H1 (cell line): ENCODE results near the gene MRTFA. TPM values are rescaled to one million over a fixed set of nuclear protein-coding genes. Genes with fewer than 3 reads are reported as not detected.

Experiments
- CTCF ChIA-PET: fragments of 300-600 bp; sonication (Branson Sonifier 250); formaldehyde crosslinking; loops from one replicate; lab custom pipeline; 2021; ENCODE audit not compliant: partially characterized antibody; lab: Charles Lee
- POLR2A ChIA-PET: fragments of 300-600 bp; sonication (Branson Sonifier 250); formaldehyde crosslinking; loops from one replicate; lab custom pipeline; 2021; ENCODE audit warnings: inconsistent platforms; ENCODE audit not compliant: partially characterized antibody; lab: Charles Lee
- DNase-seq, 2 experiments: peaks; one replicate each; pipeline versions ENCODE4 v3.0.0 to v3.0.0-alpha.2; 2010 to 2022; ENCODE audit warnings: low spot score in 2 of 2, low read depth in 1 of 2, mixed read lengths in 1 of 2
- FAIRE-seq: peaks from 2 replicates; lab custom pipeline; 2011; peaks lifted over from hg19 to GRCh38; lab: Jason Lieb, UNC
- H2AFZ ChIP-seq: 2 replicates; pipeline ENCODE4 v1.8.1; 2012; ENCODE audit warnings: low read length, inconsistent platforms
- H2AK5ac ChIP-seq: 2 replicates; pipeline ENCODE4 v1.6.1; 2013; ENCODE audit warnings: low read depth, low read length
- H2BK120ac ChIP-seq: replicated peaks from 2 replicates; pipeline ENCODE3; 2013; ENCODE audit warnings: low read depth, low read length, inconsistent platforms
- H2BK12ac ChIP-seq: 2 replicates; pipeline ENCODE4 v1.6.1; 2013; ENCODE audit warnings: low read depth, low read length
- H2BK15ac ChIP-seq: 2 replicates; pipeline ENCODE4 v1.6.1; 2013; ENCODE audit warnings: low read length
- H2BK20ac ChIP-seq: 2 replicates; pipeline ENCODE4 v1.6.1; 2013; ENCODE audit warnings: low read length
- H2BK5ac ChIP-seq: 2 replicates; pipeline ENCODE4 v1.6.1; 2013; ENCODE audit warnings: low read depth, low read length
- H3K14ac ChIP-seq: 2 replicates; pipeline ENCODE4 v1.6.1; 2013; ENCODE audit warnings: inconsistent platforms; ENCODE audit not compliant: insufficient read length
- H3K18ac ChIP-seq: 2 replicates; pipeline ENCODE4 v1.6.1; 2013; ENCODE audit warnings: low read length; ENCODE audit errors: extremely low read depth
- H3K23ac ChIP-seq: 2 replicates; pipeline ENCODE4 v1.6.1; 2013; ENCODE audit warnings: inconsistent platforms; ENCODE audit not compliant: insufficient read length
- H3K23me2 ChIP-seq: 2 replicates; pipeline ENCODE4 v1.6.1; 2013; ENCODE audit warnings: low read depth, low read length
- H3K27ac ChIP-seq: 2 replicates; pipeline ENCODE4 v1.6.1; 2011; ENCODE audit warnings: low read depth, low read length, inconsistent platforms
- H3K27me3 ChIP-seq, 4 experiments: replicated peaks in 1 of 4; 1 replicate in 1 of 4; 2 replicates in 3 of 4; pipeline versions ENCODE4 v1.6.1 to v1.8.1; 2011 to 2013; ENCODE audit warnings: low read length in 3 of 4, mild to moderate bottlenecking in 3 of 4, inconsistent platforms in 2 of 4, mixed read lengths in 2 of 4, moderate library complexity in 1 of 4; ENCODE audit not compliant: control insufficient read depth in 3 of 4, insufficient read depth in 3 of 4; ENCODE audit errors: extremely low read depth in 1 of 4
- H3K36me3 ChIP-seq, 4 experiments: 2 replicates each; pipeline versions ENCODE4 v1.6.1 to v1.8.1; 2011 to 2013; ENCODE audit warnings: mild to moderate bottlenecking in 4 of 4, low read length in 3 of 4, moderate library complexity in 2 of 4, control low read depth in 1 of 4, inconsistent platforms in 1 of 4; ENCODE audit not compliant: insufficient read depth in 4 of 4, control insufficient read depth in 2 of 4
- H3K4ac ChIP-seq: replicated peaks from 2 replicates; pipeline ENCODE3; 2013; ENCODE audit warnings: low read length, low read depth, mixed read lengths, inconsistent platforms; ENCODE audit not compliant: insufficient read length
- H3K4me1 ChIP-seq, 4 experiments: replicated peaks in 1 of 4; 1 replicate in 1 of 4; 2 replicates in 3 of 4; pipeline versions ENCODE4 v1.6.1 to v1.8.1; 2011 to 2013; ENCODE audit warnings: low read length in 3 of 4, inconsistent platforms in 2 of 4, mixed read lengths in 1 of 4; ENCODE audit not compliant: insufficient read depth in 4 of 4, control insufficient read depth in 3 of 4
- H3K4me2 ChIP-seq, 2 experiments: 2 replicates each; pipeline versions ENCODE4 v1.6.1 to v1.8.1; 2011 to 2013; ENCODE audit warnings: low read depth in 2 of 2, low read length in 2 of 2, control low read depth in 1 of 2, inconsistent platforms in 1 of 2, mild to moderate bottlenecking in 1 of 2; ENCODE audit not compliant: insufficient read depth in 1 of 2
- H3K4me3 ChIP-seq, 4 experiments: fragments of 200-600, 300-600 bp in 1 of 4; sonication (generic), shearing (Covaris generic), sonication (Bioruptor Twin) in 1 of 4; 2 replicates each; pipeline versions ENCODE4 v1.5.1 to v1.8.1; 2011 to 2016; ENCODE audit warnings: low read length in 4 of 4, low read depth in 3 of 4, control low read depth in 2 of 4, inconsistent platforms in 2 of 4, mild to moderate bottlenecking in 2 of 4, mixed read lengths in 1 of 4, moderate library complexity in 1 of 4; ENCODE audit not compliant: insufficient read depth in 2 of 4; ENCODE audit errors: extremely low read depth in 1 of 4
- H3K56ac ChIP-seq: replicated peaks from 2 replicates; pipeline ENCODE3; 2013; ENCODE audit warnings: low read depth, mild to moderate bottlenecking, mixed read lengths, low read length, inconsistent platforms; ENCODE audit not compliant: insufficient read length
- H3K79me1 ChIP-seq: 2 replicates; pipeline ENCODE4 v1.6.1; 2013; ENCODE audit warnings: low read depth, low read length, control low read depth
- H3K79me2 ChIP-seq, 2 experiments: 2 replicates each; pipeline versions ENCODE4 v1.6.1 to v1.8.1; 2012 to 2013; ENCODE audit warnings: low read length in 2 of 2, mild to moderate bottlenecking in 2 of 2, inconsistent platforms in 1 of 2; ENCODE audit not compliant: insufficient read depth in 2 of 2, control insufficient read depth in 1 of 2
- H3K9ac ChIP-seq, 4 experiments: replicated peaks in 1 of 4; 1 replicate in 1 of 4; 2 replicates in 3 of 4; pipeline versions ENCODE4 v1.6.1 to v1.8.1; 2011 to 2013; ENCODE audit warnings: low read depth in 3 of 4, low read length in 3 of 4, control low read depth in 2 of 4, mild to moderate bottlenecking in 2 of 4, moderate library complexity in 2 of 4, inconsistent platforms in 1 of 4; ENCODE audit errors: extremely low read depth in 1 of 4
- H3K9me3 ChIP-seq, 2 experiments: 2 replicates each; pipeline versions ENCODE4 v1.6.1 to v1.8.1; 2012 to 2013; ENCODE audit warnings: mild to moderate bottlenecking in 2 of 2, moderate library complexity in 2 of 2, control low read depth in 1 of 2, inconsistent platforms in 1 of 2, low read depth in 1 of 2, low read length in 1 of 2, mixed read lengths in 1 of 2; ENCODE audit not compliant: insufficient read depth in 2 of 2
- H4K20me1 ChIP-seq, 2 experiments: replicated peaks in 1 of 2; 2 replicates each; pipeline versions ENCODE3 to v1.8.1; 2011 to 2013; ENCODE audit warnings: inconsistent platforms in 2 of 2, low read length in 2 of 2, mild to moderate bottlenecking in 1 of 2; ENCODE audit not compliant: insufficient read depth in 2 of 2, control insufficient read depth in 1 of 2
- H4K5ac ChIP-seq: 2 replicates; pipeline ENCODE4 v1.6.1; 2013; ENCODE audit warnings: low read length, low read depth, mixed read lengths, inconsistent platforms; ENCODE audit not compliant: insufficient read length
- H4K8ac ChIP-seq: 2 replicates; pipeline ENCODE4 v1.8.0; 2013; ENCODE audit warnings: mild to moderate bottlenecking, moderate library complexity, low read length, inconsistent platforms; ENCODE audit not compliant: insufficient read depth; ENCODE audit errors: extremely low read depth
- H4K91ac ChIP-seq: replicated peaks from 2 replicates; pipeline ENCODE3; 2013; ENCODE audit warnings: low read length, mixed read lengths, inconsistent platforms; ENCODE audit not compliant: insufficient read length
- BACH1 ChIP-seq: IDR thresholded peaks from 2 replicates; pipeline ENCODE4 v1.6.1; 2012; ENCODE audit warnings: low read length, improper control_type of control experiment
- BCL11A ChIP-seq, 2 experiments: IDR thresholded peaks; one replicate each; pipeline ENCODE4 v1.6.1; 2011; ENCODE audit warnings: low read depth in 2 of 2, low read length in 2 of 2, mild to moderate bottlenecking in 2 of 2
- GABPA ChIP-seq: IDR thresholded peaks from 2 replicates; pipeline ENCODE4 v1.6.1; 2011; ENCODE audit warnings: mild to moderate bottlenecking, low read length, moderate library complexity, borderline replicate concordance; ENCODE audit not compliant: insufficient read depth
- NRF1 ChIP-seq: IDR thresholded peaks from 2 replicates; pipeline ENCODE4 v1.6.1; 2011; ENCODE audit warnings: mild to moderate bottlenecking, low read depth, low read length, improper control_type of control experiment
- POLR2AphosphoS5 ChIP-seq: IDR thresholded peaks from 2 replicates; pipeline ENCODE4 v1.6.1; 2011; ENCODE audit warnings: low read depth, low read length
- RBBP5 ChIP-seq: IDR thresholded peaks from 2 replicates; pipeline ENCODE4 v1.7.1; 2012; ENCODE audit warnings: low read depth, mild to moderate bottlenecking, inconsistent platforms, low read length, moderate library complexity, borderline replicate concordance
- RFX5 ChIP-seq: IDR thresholded peaks from 2 replicates; pipeline ENCODE4 v1.6.1; 2011; ENCODE audit warnings: low read depth, low read length, improper control_type of control experiment, borderline replicate concordance
- WGBS, 2 experiments: shearing (Covaris generic) in 1 of 2; methylation state at CpG; one replicate each; pipeline versions ENCODE4 v1.1.6 to v1.1.7; 2013 to 2015; ENCODE audit warnings: low lambda C conversion rate in 2 of 2, mixed read lengths in 2 of 2, inconsistent platforms in 1 of 2, low coverage in 1 of 2, missing lambda C conversion rate in 1 of 2; ENCODE audit not compliant: insufficient replicate concordance in 2 of 2, insufficient coverage in 1 of 2, insufficient read length in 1 of 2; ENCODE audit errors: extremely low coverage in 1 of 2, missing lambda C conversion rate in 1 of 2; 5-methylcytosine and 5-hydroxymethylcytosine counted together
- polyA plus RNA-seq, 7 experiments: library from polyadenylated mRNA; depleted of rRNA in 3 of 7; stranded (reverse) in 5 of 7; unstranded in 2 of 7; fragments of >200 nt in 5 of 7; fragments of 200-250 nt in 2 of 7; gene quantifications; 1 replicate in 5 of 7; 2 replicates in 1 of 7; 4 replicates in 1 of 7; pipeline versions ENCODE4 v1.2.1 to v1.2.3, GENCODE V29; 2011 to 2013; ENCODE audit warnings: missing spikeins in 2 of 7, mixed read lengths in 2 of 7
- total RNA-seq: library from RNA; stranded (reverse); fragmentation: NEBNext Ultra II Directional; extraction: Animal tissue kit (Norgen Biotek cat#: 25700); gene quantifications from 2 replicates; pipeline ENCODE4 v1.2.1, GENCODE V29; 2021
- TF ChIP-seq, protein P1 (sequence below): IDR thresholded peaks from 2 replicates; pipeline ENCODE4 v1.6.1; 2012; ENCODE audit warnings: low read length, inconsistent platforms

The MRTFA gene
- total and polyA plus RNA-seq, 2 of the 8 experiments (the other 6 are each of a cell fraction or from before 2014, with no cell fraction given): 5.4 to 37.9 TPM

DNA sequence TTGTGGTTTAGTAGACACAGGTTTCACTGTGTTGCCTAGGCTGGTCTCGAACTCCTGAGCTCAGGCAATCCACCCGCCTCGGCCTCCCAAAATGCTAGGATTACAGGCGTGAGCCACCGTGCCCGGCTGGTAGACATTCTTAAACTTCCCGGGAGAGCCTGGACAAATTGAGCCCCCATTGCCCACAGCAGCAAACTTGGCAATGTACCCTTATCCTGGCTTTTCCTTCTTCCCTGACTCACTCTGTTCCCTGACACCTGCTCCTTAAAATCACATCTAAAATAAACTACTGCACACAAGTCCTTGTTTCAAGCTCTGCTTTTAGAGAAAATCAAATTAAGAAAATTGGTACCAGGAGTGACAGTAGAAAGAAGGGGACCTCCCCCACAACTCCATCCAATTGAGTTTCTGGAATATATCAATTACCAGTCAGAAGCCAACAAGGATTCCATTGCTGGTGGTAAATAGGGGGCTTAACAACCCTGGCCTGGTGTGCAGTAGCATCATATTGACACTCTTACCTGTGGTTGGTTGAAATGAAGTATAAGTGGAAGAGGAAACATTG lies 35.4 kb upstream of the MRTFA start:
- no peak overlapping the region for H3K18ac ChIP-seq

More for the DNA sequence above, 35.4 kb upstream of the MRTFA start:
- 0 out of 4 replicates have a peak, but pooled peaks cover 0 to 2% of the 10 kb centered on the region in 2 experiments for H3K9me3 ChIP-seq
- H4K91ac ChIP-seq: no peak overlapping the region
- H2AFZ ChIP-seq: no peak overlapping the region
- no peak overlapping the region for H3K4ac ChIP-seq
- CTCF ChIA-PET: interaction anchor here (0.9 to 2.0 kb wide), 6 partner anchors 9 to 88 kb away, joined by 3 to 11 read pairs (median 5); no protein-coding TSS in a partner anchor
- H4K5ac ChIP-seq: no peak overlapping the region
- H3K27ac ChIP-seq: no peak overlapping the region
- H3K4me1 ChIP-seq: no peaks in the 10 kb centered on the region
- H3K4me2 ChIP-seq: no peak overlapping the region
- H2BK12ac ChIP-seq: no peak overlapping the region
- H3K79me1 ChIP-seq: no peaks in the 10 kb centered on the region
- no peak overlapping the region for H4K8ac ChIP-seq
- no peak overlapping the region for H3K4me3 ChIP-seq
- 93% methylated on average over 7 of the region's 7 CpGs; no CpG with 5 or more reads in 1 of the 2 experiments for WGBS, 2 experiments
- no peak overlapping the region for H2AK5ac ChIP-seq
- H3K14ac ChIP-seq: no peak overlapping the region
- no peak overlapping the region for H2BK20ac ChIP-seq
- no peaks in the 10 kb centered on the region for H3K79me2 ChIP-seq
- H3K23ac ChIP-seq: no peak overlapping the region
- H2BK120ac ChIP-seq: no peak overlapping the region
- no peak overlapping the region for H2BK5ac ChIP-seq
- H3K36me3 ChIP-seq: no peaks in the 10 kb centered on the region
- H4K20me1 ChIP-seq: no peaks in the 10 kb centered on the region
- no peak overlapping the region for H2BK15ac ChIP-seq
- DNase-seq (no peak), FAIRE-seq (no peak)
- POLR2A ChIA-PET: interaction anchor here (0.7 kb wide), 1 partner anchor 11 kb away, joined by 3 read pairs; no protein-coding TSS in a partner anchor
- no peaks in the 10 kb centered on the region for H3K23me2 ChIP-seq
- H3K9ac ChIP-seq: no peak overlapping the region
- H3K27me3 ChIP-seq: no peaks in the 10 kb centered on the region
- TF ChIP-seq POLR2AphosphoS5 (no peak), GABPA (no peak), BACH1 (no peak), NRF1 (no peak), RBBP5 (no peak), BCL11A (IDR thresholded peaks at IDR 0.05; ENCODE audit: low read depth in 2 of 2, low read length in 2 of 2) (no peak), RFX5 (no peak)
- TF ChIP-seq, protein P1, sequence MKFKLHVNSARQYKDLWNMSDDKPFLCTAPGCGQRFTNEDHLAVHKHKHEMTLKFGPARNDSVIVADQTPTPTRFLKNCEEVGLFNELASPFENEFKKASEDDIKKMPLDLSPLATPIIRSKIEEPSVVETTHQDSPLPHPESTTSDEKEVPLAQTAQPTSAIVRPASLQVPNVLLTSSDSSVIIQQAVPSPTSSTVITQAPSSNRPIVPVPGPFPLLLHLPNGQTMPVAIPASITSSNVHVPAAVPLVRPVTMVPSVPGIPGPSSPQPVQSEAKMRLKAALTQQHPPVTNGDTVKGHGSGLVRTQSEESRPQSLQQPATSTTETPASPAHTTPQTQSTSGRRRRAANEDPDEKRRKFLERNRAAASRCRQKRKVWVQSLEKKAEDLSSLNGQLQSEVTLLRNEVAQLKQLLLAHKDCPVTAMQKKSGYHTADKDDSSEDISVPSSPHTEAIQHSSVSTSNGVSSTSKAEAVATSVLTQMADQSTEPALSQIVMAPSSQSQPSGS: no peak
- TF ChIP-seq, all 59 proteins: peak for 0
- no peak overlapping the region for H3K56ac ChIP-seq
